B cell (primary cell): ENCODE results near the gene RING1. TPM values are rescaled to one million over a fixed set of nuclear protein-coding genes. Genes with fewer than 3 reads are reported as not detected.

Source experiments
- ATAC-seq: fragments of 200-7000 bp; cut with Tn5 transposase; one replicate; pipeline ENCODE4 v1.10.0; 2021; ENCODE audit warnings: low read depth, mild to moderate bottlenecking, moderate number of reproducible peaks, moderate library complexity
- CTCF ChIA-PET: fragments of 350-600 bp; sonication (Branson Sonifier 250); formaldehyde crosslinking; loops from one replicate; lab custom pipeline; 2021; ENCODE audit warnings: antibody characterized with exemption, inconsistent platforms; lab: Charles Lee
- POLR2A ChIA-PET: fragments of 350-600 bp; sonication (Branson Sonifier 250); formaldehyde crosslinking; loops from one replicate; lab custom pipeline; 2021; ENCODE audit warnings: antibody characterized with exemption; lab: Charles Lee
- DNase-seq: peaks from one replicate; pipeline ENCODE4 v3.0.0; 2013
- H2AFZ ChIP-seq: 2 replicates; pipeline ENCODE4 v1.6.1; 2012; ENCODE audit warnings: mild to moderate bottlenecking, low read depth, low read length; ENCODE audit not compliant: insufficient read depth, poor library complexity, severe bottlenecking
- H3K27ac ChIP-seq, 2 donors: 1 replicate in 1 of 2; 2 replicates in 1 of 2; pipeline ENCODE4 v1.5.1; 2012 to 2013; ENCODE audit warnings: low read length in 2 of 2, mild to moderate bottlenecking in 2 of 2, moderate library complexity in 1 of 2
- H3K27me3 ChIP-seq, 4 experiments: fragments of 200-600 bp in 1 of 4; sonication (generic) in 1 of 4; replicated peaks in 1 of 4; 1 replicate in 2 of 4; 2 replicates in 2 of 4; pipeline versions ENCODE4 v1.6.1 to v1.7.0; 2013 to 2016; ENCODE audit warnings: low read length in 3 of 4, mild to moderate bottlenecking in 2 of 4, mixed read lengths in 1 of 4, moderate library complexity in 1 of 4; ENCODE audit not compliant: insufficient read depth in 4 of 4, control insufficient read depth in 3 of 4; ENCODE audit errors: control extremely low read depth in 1 of 4
- H3K36me3 ChIP-seq, 2 experiments: replicated peaks in 1 of 2; 1 replicate in 1 of 2; 2 replicates in 1 of 2; pipeline versions ENCODE4 v1.6.1 to v1.7.1; 2013; ENCODE audit warnings: low read length in 1 of 2; ENCODE audit not compliant: insufficient read depth in 2 of 2, control insufficient read depth in 1 of 2; ENCODE audit errors: control extremely low read depth in 1 of 2, extremely low read depth in 1 of 2
- H3K4me1 ChIP-seq, 2 donors: fragments of 200-600 bp in 1 of 2; sonication (generic) in 1 of 2; 1 replicate in 1 of 2; 2 replicates in 1 of 2; pipeline versions ENCODE4 v1.5.1 to v1.6.1; 2013 to 2017; ENCODE audit warnings: low read length in 2 of 2; ENCODE audit not compliant: control insufficient read depth in 2 of 2, insufficient read depth in 2 of 2
- H3K4me2 ChIP-seq: replicated peaks from 2 replicates; pipeline ENCODE3; 2012; ENCODE audit warnings: mild to moderate bottlenecking, low read depth, low read length; ENCODE audit not compliant: poor library complexity, severe bottlenecking
- H3K4me3 ChIP-seq, 5 experiments: fragments of 200-600 bp in 1 of 5; sonication (generic) in 1 of 5; 1 replicate in 3 of 5; 2 replicates in 2 of 5; pipeline versions ENCODE4 v1.5.1 to v1.7.0; 2011 to 2016; ENCODE audit warnings: low read length in 4 of 5, mild to moderate bottlenecking in 4 of 5, low read depth in 2 of 5, control low read depth in 1 of 5, moderate library complexity in 1 of 5; ENCODE audit not compliant: insufficient read depth in 1 of 5; ENCODE audit errors: control extremely low read depth in 1 of 5, extremely low read depth in 1 of 5
- H3K79me2 ChIP-seq: fragments of 200-600 bp; sonication (generic); one replicate; pipeline ENCODE4 v1.6.0; 2016; ENCODE audit warnings: low read length; ENCODE audit not compliant: control insufficient read depth, insufficient read depth
- H3K9ac ChIP-seq: fragments of 200-600 bp; sonication (generic); 2 replicates; pipeline ENCODE4 v1.6.1; 2017; ENCODE audit warnings: mild to moderate bottlenecking, low read length, moderate library complexity
- H3K9me3 ChIP-seq, 3 donors: one replicate each; pipeline versions ENCODE4 v1.6.1 to v1.7.1; 2013; ENCODE audit warnings: low read length in 2 of 3; ENCODE audit not compliant: control insufficient read depth in 2 of 3, insufficient read depth in 1 of 3; ENCODE audit errors: control extremely low read depth in 1 of 3
- H4K20me1 ChIP-seq: 2 replicates; pipeline ENCODE4 v1.6.0; 2012; ENCODE audit warnings: mild to moderate bottlenecking, low read length; ENCODE audit not compliant: insufficient read depth, control insufficient read depth, poor library complexity, severe bottlenecking
- H3K27ac Mint-ChIP-seq: one replicate; pipeline ENCODE4 v1.8.0; 2021; ENCODE audit warnings: mixed read lengths
- H3K27me3 Mint-ChIP-seq: one replicate; pipeline ENCODE4 v1.8.0; 2021; ENCODE audit warnings: mixed read lengths
- H3K4me1 Mint-ChIP-seq: one replicate; pipeline ENCODE4 v1.8.0; 2021; ENCODE audit warnings: mixed read lengths
- H3K4me3 Mint-ChIP-seq: one replicate; pipeline ENCODE4 v1.8.0; 2021; ENCODE audit warnings: mixed read lengths
- H3K9me3 Mint-ChIP-seq: one replicate; pipeline ENCODE4 v1.8.0; 2022; ENCODE audit warnings: mixed read lengths; ENCODE audit not compliant: insufficient read depth
- EZH2 ChIP-seq: IDR thresholded peaks from 2 replicates; pipeline ENCODE4 v1.6.1; 2012; ENCODE audit warnings: borderline replicate concordance, low read depth, mild to moderate bottlenecking, moderate library complexity, low read length; ENCODE audit not compliant: insufficient read depth, poor library complexity, severe bottlenecking
- WGBS: methylation state at CpG from one replicate; pipeline ENCODE4 v1.1.5; 2013; ENCODE audit warnings: missing lambda C conversion rate; ENCODE audit not compliant: insufficient coverage; 5-methylcytosine and 5-hydroxymethylcytosine counted together
- intact Hi-C: fragments of 100-400 bp; cut with micrococcal nuclease; formaldehyde crosslinking; loops from one replicate; pipeline ENCODE4 v1.10.0; 2022
- polyA plus RNA-seq: library from polyadenylated mRNA; depleted of rRNA; stranded (reverse); fragments of >200 nt; gene quantifications from 2 replicates; pipeline ENCODE4 v1.2.3, GENCODE V29; 2012
- total RNA-seq, 2 donors: library from RNA; stranded (reverse); fragments of 120-200 nt in 1 of 2; gene quantifications; 1 replicate in 1 of 2; 2 replicates in 1 of 2; pipeline versions ENCODE4 v1.2.3 to v1.2.4, GENCODE V29; 2013 to 2022
- TF ChIP-seq, protein P1 (sequence below): fragments of 200-600 bp; IDR thresholded peaks from one replicate; pipeline ENCODE4 v1.8.0; 2022; ENCODE audit warnings: antibody characterized with exemption, mild to moderate bottlenecking

RING1 gene
- total and polyA plus RNA-seq, 2 donors (not counting 1 experiment from before 2014, with no cell fraction given) = 37.1 to 44.2 TPM

DNA sequence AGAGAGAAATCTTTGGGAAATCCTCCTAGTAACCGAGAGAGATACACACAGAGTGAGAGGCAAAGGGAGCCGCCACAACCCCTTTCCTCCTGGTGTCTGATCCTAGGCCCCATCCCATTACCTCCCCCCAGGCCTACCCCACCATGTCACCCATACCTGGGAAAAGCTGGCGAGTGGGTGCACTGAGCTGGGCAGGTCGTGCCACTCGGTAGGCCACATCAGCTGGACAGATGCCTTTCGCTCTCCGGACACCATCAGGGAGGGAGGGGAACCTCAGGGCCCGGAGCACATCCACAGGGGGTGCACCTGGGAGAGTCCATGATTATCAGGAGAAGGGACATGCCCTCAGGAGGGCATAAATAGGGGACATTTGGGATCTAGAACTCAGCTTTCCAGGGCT is 19.1 kb upstream of the RING1 start:
- H3K4me2 ChIP-seq = no peak overlapping the region
- no peaks in the 10 kb centered on the region for H3K9me3 Mint-ChIP-seq
- no peak for DNase-seq
- ChIA-PET POLR2A (interaction anchor here (0.5 kb wide), 1 partner anchor 414 kb away, joined by 3 read pairs; no protein-coding TSS in a partner anchor), CTCF (interaction anchor here (0.7 to 1.8 kb wide), 3 partner anchors 9 to 189 kb away, joined by 3 to 5 read pairs (median 4); no protein-coding TSS in a partner anchor)
- H3K27me3 Mint-ChIP-seq = peaks cover 45% of the 10 kb centered on the region
- no peak overlapping the region for H3K27ac ChIP-seq
- 88% methylated on average over 7 of the region's 8 CpGs for WGBS
- H3K4me1 Mint-ChIP-seq = peaks cover 24% of the 10 kb centered on the region
- H2AFZ ChIP-seq = no peak overlapping the region
- no peak for TF ChIP-seq EZH2
- TF ChIP-seq, protein P1, sequence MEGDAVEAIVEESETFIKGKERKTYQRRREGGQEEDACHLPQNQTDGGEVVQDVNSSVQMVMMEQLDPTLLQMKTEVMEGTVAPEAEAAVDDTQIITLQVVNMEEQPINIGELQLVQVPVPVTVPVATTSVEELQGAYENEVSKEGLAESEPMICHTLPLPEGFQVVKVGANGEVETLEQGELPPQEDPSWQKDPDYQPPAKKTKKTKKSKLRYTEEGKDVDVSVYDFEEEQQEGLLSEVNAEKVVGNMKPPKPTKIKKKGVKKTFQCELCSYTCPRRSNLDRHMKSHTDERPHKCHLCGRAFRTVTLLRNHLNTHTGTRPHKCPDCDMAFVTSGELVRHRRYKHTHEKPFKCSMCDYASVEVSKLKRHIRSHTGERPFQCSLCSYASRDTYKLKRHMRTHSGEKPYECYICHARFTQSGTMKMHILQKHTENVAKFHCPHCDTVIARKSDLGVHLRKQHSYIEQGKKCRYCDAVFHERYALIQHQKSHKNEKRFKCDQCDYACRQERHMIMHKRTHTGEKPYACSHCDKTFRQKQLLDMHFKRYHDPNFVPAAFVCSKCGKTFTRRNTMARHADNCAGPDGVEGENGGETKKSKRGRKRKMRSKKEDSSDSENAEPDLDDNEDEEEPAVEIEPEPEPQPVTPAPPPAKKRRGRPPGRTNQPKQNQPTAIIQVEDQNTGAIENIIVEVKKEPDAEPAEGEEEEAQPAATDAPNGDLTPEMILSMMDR = no peak
- no peak overlapping the region for H3K4me3 Mint-ChIP-seq
- H3K36me3 ChIP-seq = peaks cover 0 to 2% of the 10 kb centered on the region in 2 experiments
- peaks cover 0 to 66% (median 19%) of the 10 kb centered on the region in 4 experiments for H3K27me3 ChIP-seq
- H3K9me3 ChIP-seq = peaks cover 0 to 12% (median 0%) of the 10 kb centered on the region in 3 donors
- ATAC-seq = no peak
- no peaks in the 10 kb centered on the region for H4K20me1 ChIP-seq
- no peak overlapping the region for H3K27ac Mint-ChIP-seq
- no peak overlapping the region for H3K9ac ChIP-seq
- intact Hi-C loops = no loop called here
- no peak overlapping the region for H3K4me3 ChIP-seq
- H3K79me2 ChIP-seq = no peaks in the 10 kb centered on the region
- H3K4me1 ChIP-seq = peaks cover 18 to 20% of the 10 kb centered on the region in 2 donors

DNA sequence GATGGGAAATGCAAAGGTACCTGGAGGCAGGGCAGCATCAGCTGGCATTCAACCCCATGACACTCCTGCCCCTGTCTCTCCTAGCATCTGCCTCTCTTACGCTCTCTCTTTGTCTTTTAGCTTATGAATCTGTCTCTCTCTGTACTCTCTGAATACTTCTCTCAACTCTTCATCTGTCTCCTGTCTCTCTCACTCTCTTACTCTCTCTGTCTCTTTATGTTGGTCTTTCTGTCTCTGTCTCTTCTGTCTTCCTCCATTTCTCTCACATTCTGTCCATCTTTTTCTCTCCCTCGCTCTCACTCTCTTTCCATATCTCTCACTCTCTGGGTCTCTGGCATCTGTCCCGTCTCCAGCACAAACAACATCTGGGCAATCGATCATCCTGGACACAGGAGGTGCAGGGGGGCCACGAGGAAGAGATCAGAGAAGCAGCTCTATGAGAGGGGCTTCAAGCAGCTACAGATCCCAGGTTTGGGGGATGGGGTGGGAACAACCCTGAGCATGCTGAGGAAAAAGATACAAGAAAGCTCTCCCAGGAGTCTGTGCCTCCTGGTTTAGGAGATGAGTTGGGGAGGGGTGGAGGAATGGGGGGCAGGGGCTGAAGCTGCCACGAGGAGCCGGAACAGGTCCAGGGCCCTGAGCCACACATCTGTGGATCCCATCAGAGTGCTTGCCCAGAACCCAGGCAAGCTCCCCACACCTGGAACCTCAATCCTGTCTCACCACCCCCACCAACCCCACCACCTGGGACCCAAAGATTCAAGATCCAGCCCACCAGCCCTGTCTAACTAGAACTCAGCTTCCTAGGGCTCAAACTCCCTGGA is 18.5 kb upstream of the RING1 start:
- intact Hi-C loops = no loop called here
- Histone ChIP-seq H3K9me3 (peaks cover 0 to 11% (median 0%) of the 10 kb centered on the region in 3 donors), H3K4me1 (peaks cover 18 to 20% of the 10 kb centered on the region in 2 donors), H3K36me3 (peaks cover 0 to 9% of the 10 kb centered on the region in 2 experiments), H3K4me3 (no peak overlapping the region), H3K79me2 (no peaks in the 10 kb centered on the region), H3K9ac (no peak overlapping the region), H3K27ac (no peak overlapping the region), H3K27me3 (peaks cover 0 to 63% (median 19%) of the 10 kb centered on the region in 4 experiments), H4K20me1 (no peaks in the 10 kb centered on the region), H3K4me2 (no peak overlapping the region), H2AFZ (no peak overlapping the region)
- no peaks in the 10 kb centered on the region for H3K9me3 Mint-ChIP-seq
- TF ChIP-seq, protein P1 = no peak
- TF ChIP-seq EZH2 = no peak
- no peak overlapping the region for H3K27ac Mint-ChIP-seq
- peaks cover 24% of the 10 kb centered on the region for H3K4me1 Mint-ChIP-seq
- peaks cover 39% of the 10 kb centered on the region for H3K27me3 Mint-ChIP-seq
- DNase-seq (no peak), ATAC-seq (no peak)
- H3K4me3 Mint-ChIP-seq = no peak overlapping the region
- POLR2A ChIA-PET = interaction anchor here (0.5 kb wide), 1 partner anchor 413 kb away, joined by 3 read pairs; no protein-coding TSS in a partner anchor
- 55% methylated on average over 5 of the region's 7 CpGs for WGBS
- CTCF ChIA-PET = interaction anchor here (0.7 to 1.8 kb wide), 4 partner anchors 8 to 189 kb away, joined by 3 to 5 read pairs (median 4); no protein-coding TSS in a partner anchor
